Retinal pigment epithelial cell (primary cell): ENCODE results near the gene DACH1.

Source experiments
- DNase-seq: peaks from one replicate; pipeline ENCODE4 v3.0.0-alpha.2; 2010; ENCODE audit warnings: low read depth
- H3K4me3 ChIP-seq: 2 replicates; pipeline ENCODE4 v1.5.1; 2011; ENCODE audit warnings: mild to moderate bottlenecking, low read length, control low read depth, moderate library complexity
- TF ChIP-seq, protein P1 (sequence below): conservative IDR thresholded peaks from 2 replicates; pipeline ENCODE4 v1.5.1; 2011; ENCODE audit warnings: low read depth, low read length, control low read depth, inconsistent platforms

Gene DACH1

DNA sequence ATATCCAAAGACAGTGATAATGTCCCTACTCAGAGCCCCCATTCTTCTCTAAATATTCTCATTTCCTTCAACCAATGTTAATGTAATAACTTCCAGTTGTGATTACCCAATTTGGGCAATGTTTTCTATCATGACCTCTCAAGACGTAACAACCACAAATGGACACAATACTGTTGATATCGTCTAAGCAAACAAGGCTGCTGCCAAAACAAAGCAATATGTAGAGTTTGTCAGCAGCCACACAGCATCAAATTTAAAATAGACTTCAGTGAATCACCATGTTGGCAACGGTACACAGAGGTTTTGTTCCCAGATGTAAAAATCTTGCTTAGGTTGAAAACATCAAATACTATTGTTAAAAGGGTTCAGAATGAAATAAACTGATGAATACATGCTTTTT, 205.1 kb downstream of the DACH1 start:
- DNase-seq, result no peak
- TF ChIP-seq, protein P1, sequence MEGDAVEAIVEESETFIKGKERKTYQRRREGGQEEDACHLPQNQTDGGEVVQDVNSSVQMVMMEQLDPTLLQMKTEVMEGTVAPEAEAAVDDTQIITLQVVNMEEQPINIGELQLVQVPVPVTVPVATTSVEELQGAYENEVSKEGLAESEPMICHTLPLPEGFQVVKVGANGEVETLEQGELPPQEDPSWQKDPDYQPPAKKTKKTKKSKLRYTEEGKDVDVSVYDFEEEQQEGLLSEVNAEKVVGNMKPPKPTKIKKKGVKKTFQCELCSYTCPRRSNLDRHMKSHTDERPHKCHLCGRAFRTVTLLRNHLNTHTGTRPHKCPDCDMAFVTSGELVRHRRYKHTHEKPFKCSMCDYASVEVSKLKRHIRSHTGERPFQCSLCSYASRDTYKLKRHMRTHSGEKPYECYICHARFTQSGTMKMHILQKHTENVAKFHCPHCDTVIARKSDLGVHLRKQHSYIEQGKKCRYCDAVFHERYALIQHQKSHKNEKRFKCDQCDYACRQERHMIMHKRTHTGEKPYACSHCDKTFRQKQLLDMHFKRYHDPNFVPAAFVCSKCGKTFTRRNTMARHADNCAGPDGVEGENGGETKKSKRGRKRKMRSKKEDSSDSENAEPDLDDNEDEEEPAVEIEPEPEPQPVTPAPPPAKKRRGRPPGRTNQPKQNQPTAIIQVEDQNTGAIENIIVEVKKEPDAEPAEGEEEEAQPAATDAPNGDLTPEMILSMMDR, result no peak

DNA sequence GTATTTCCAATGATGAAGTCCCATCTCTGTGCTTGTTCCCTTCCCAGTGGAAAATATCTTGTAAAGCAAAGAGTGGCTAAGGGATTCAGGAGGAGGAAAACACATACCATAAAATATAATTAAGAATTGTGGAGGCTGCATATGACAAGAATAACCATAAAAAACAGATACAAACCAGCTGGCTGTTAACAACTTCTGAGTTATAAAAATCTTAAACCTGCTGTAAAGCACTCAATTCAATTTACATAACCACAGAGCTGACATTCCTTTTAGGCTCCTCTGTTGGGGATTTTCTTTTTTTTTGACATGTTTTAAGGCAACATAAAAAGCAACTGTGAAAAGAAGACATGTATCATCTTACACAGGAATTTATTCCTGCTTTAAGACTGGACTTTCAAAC, 207.6 kb downstream of the DACH1 start:
- DNase-seq, result no peak
- TF ChIP-seq, protein P1, result no peak
- no peak overlapping the region for H3K4me3 ChIP-seq

More for the DNA sequence above, 205.1 kb downstream of the DACH1 start:
- no peak overlapping the region for H3K4me3 ChIP-seq

GRCh38 chr13:71645467-71645866, 221.5 kb downstream of the DACH1 start:
- no peak for DNase-seq
- no peak overlapping the region for H3K4me3 ChIP-seq
- TF ChIP-seq, protein P1, result no peak

GRCh38 chr13:71644579-71644978, 222.4 kb downstream of the DACH1 start:
- TF ChIP-seq, protein P1, result no peak
- no peak overlapping the region for H3K4me3 ChIP-seq
- DNase-seq, result no peak

- TF ChIP-seq, protein P1, result no peak
- DNase-seq, result no peak
- H3K4me3 ChIP-seq, result no peak overlapping the region
These were observed 223.6 kb downstream of the DACH1 start for GRCh38 chr13:71643448-71643860.

- no peak overlapping the region for H3K4me3 ChIP-seq
- DNase-seq, result no peak
- TF ChIP-seq, protein P1, result no peak
These were observed 228.3 kb downstream of the DACH1 start for GRCh38 chr13:71638751-71639150.

GRCh38 chr13:71634602-71635443, 232.2 kb downstream of the DACH1 start:
- TF ChIP-seq, protein P1, result no peak
- H3K4me3 ChIP-seq, result no peak overlapping the region
- no peak for DNase-seq
